H1 (cell line): Measurements from ENCODE around the gene GALNT18. TPM values are rescaled to one million over a fixed set of nuclear protein-coding genes. Genes with fewer than 3 reads are reported as not detected.

Experiments
- CTCF ChIA-PET: fragments of 300-600 bp; sonication (Branson Sonifier 250); formaldehyde crosslinking; loops from one replicate; lab custom pipeline; 2021; ENCODE audit not compliant: partially characterized antibody; lab: Charles Lee
- POLR2A ChIA-PET: fragments of 300-600 bp; sonication (Branson Sonifier 250); formaldehyde crosslinking; loops from one replicate; lab custom pipeline; 2021; ENCODE audit warnings: inconsistent platforms; ENCODE audit not compliant: partially characterized antibody; lab: Charles Lee
- DNase-seq, 2 experiments: peaks; one replicate each; pipeline versions ENCODE4 v3.0.0 to v3.0.0-alpha.2; 2010 to 2022; ENCODE audit warnings: low spot score in 2 of 2, low read depth in 1 of 2, mixed read lengths in 1 of 2
- FAIRE-seq: peaks from 2 replicates; lab custom pipeline; 2011; peaks lifted over from hg19 to GRCh38; lab: Jason Lieb, UNC
- H2AFZ ChIP-seq: 2 replicates; pipeline ENCODE4 v1.8.1; 2012; ENCODE audit warnings: low read length, inconsistent platforms
- H2AK5ac ChIP-seq: 2 replicates; pipeline ENCODE4 v1.6.1; 2013; ENCODE audit warnings: low read depth, low read length
- H2BK120ac ChIP-seq: replicated peaks from 2 replicates; pipeline ENCODE3; 2013; ENCODE audit warnings: low read depth, low read length, inconsistent platforms
- H2BK12ac ChIP-seq: 2 replicates; pipeline ENCODE4 v1.6.1; 2013; ENCODE audit warnings: low read depth, low read length
- H2BK15ac ChIP-seq: 2 replicates; pipeline ENCODE4 v1.6.1; 2013; ENCODE audit warnings: low read length
- H2BK20ac ChIP-seq: 2 replicates; pipeline ENCODE4 v1.6.1; 2013; ENCODE audit warnings: low read length
- H2BK5ac ChIP-seq: 2 replicates; pipeline ENCODE4 v1.6.1; 2013; ENCODE audit warnings: low read depth, low read length
- H3K14ac ChIP-seq: 2 replicates; pipeline ENCODE4 v1.6.1; 2013; ENCODE audit warnings: inconsistent platforms; ENCODE audit not compliant: insufficient read length
- H3K18ac ChIP-seq: 2 replicates; pipeline ENCODE4 v1.6.1; 2013; ENCODE audit warnings: low read length; ENCODE audit errors: extremely low read depth
- H3K23ac ChIP-seq: 2 replicates; pipeline ENCODE4 v1.6.1; 2013; ENCODE audit warnings: inconsistent platforms; ENCODE audit not compliant: insufficient read length
- H3K23me2 ChIP-seq: 2 replicates; pipeline ENCODE4 v1.6.1; 2013; ENCODE audit warnings: low read depth, low read length
- H3K27ac ChIP-seq: 2 replicates; pipeline ENCODE4 v1.6.1; 2011; ENCODE audit warnings: low read depth, low read length, inconsistent platforms
- H3K27me3 ChIP-seq, 4 experiments: replicated peaks in 1 of 4; 1 replicate in 1 of 4; 2 replicates in 3 of 4; pipeline versions ENCODE4 v1.6.1 to v1.8.1; 2011 to 2013; ENCODE audit warnings: low read length in 3 of 4, mild to moderate bottlenecking in 3 of 4, inconsistent platforms in 2 of 4, mixed read lengths in 2 of 4, moderate library complexity in 1 of 4; ENCODE audit not compliant: control insufficient read depth in 3 of 4, insufficient read depth in 3 of 4; ENCODE audit errors: extremely low read depth in 1 of 4
- H3K36me3 ChIP-seq, 4 experiments: 2 replicates each; pipeline versions ENCODE4 v1.6.1 to v1.8.1; 2011 to 2013; ENCODE audit warnings: mild to moderate bottlenecking in 4 of 4, low read length in 3 of 4, moderate library complexity in 2 of 4, control low read depth in 1 of 4, inconsistent platforms in 1 of 4; ENCODE audit not compliant: insufficient read depth in 4 of 4, control insufficient read depth in 2 of 4
- H3K4ac ChIP-seq: replicated peaks from 2 replicates; pipeline ENCODE3; 2013; ENCODE audit warnings: low read length, low read depth, mixed read lengths, inconsistent platforms; ENCODE audit not compliant: insufficient read length
- H3K4me1 ChIP-seq, 4 experiments: replicated peaks in 1 of 4; 1 replicate in 1 of 4; 2 replicates in 3 of 4; pipeline versions ENCODE4 v1.6.1 to v1.8.1; 2011 to 2013; ENCODE audit warnings: low read length in 3 of 4, inconsistent platforms in 2 of 4, mixed read lengths in 1 of 4; ENCODE audit not compliant: insufficient read depth in 4 of 4, control insufficient read depth in 3 of 4
- H3K4me2 ChIP-seq, 2 experiments: 2 replicates each; pipeline versions ENCODE4 v1.6.1 to v1.8.1; 2011 to 2013; ENCODE audit warnings: low read depth in 2 of 2, low read length in 2 of 2, control low read depth in 1 of 2, inconsistent platforms in 1 of 2, mild to moderate bottlenecking in 1 of 2; ENCODE audit not compliant: insufficient read depth in 1 of 2
- H3K4me3 ChIP-seq, 4 experiments: fragments of 200-600, 300-600 bp in 1 of 4; sonication (generic), shearing (Covaris generic), sonication (Bioruptor Twin) in 1 of 4; 2 replicates each; pipeline versions ENCODE4 v1.5.1 to v1.8.1; 2011 to 2016; ENCODE audit warnings: low read length in 4 of 4, low read depth in 3 of 4, control low read depth in 2 of 4, inconsistent platforms in 2 of 4, mild to moderate bottlenecking in 2 of 4, mixed read lengths in 1 of 4, moderate library complexity in 1 of 4; ENCODE audit not compliant: insufficient read depth in 2 of 4; ENCODE audit errors: extremely low read depth in 1 of 4
- H3K56ac ChIP-seq: replicated peaks from 2 replicates; pipeline ENCODE3; 2013; ENCODE audit warnings: low read depth, mild to moderate bottlenecking, mixed read lengths, low read length, inconsistent platforms; ENCODE audit not compliant: insufficient read length
- H3K79me1 ChIP-seq: 2 replicates; pipeline ENCODE4 v1.6.1; 2013; ENCODE audit warnings: low read depth, low read length, control low read depth
- H3K79me2 ChIP-seq, 2 experiments: 2 replicates each; pipeline versions ENCODE4 v1.6.1 to v1.8.1; 2012 to 2013; ENCODE audit warnings: low read length in 2 of 2, mild to moderate bottlenecking in 2 of 2, inconsistent platforms in 1 of 2; ENCODE audit not compliant: insufficient read depth in 2 of 2, control insufficient read depth in 1 of 2
- H3K9ac ChIP-seq, 4 experiments: replicated peaks in 1 of 4; 1 replicate in 1 of 4; 2 replicates in 3 of 4; pipeline versions ENCODE4 v1.6.1 to v1.8.1; 2011 to 2013; ENCODE audit warnings: low read depth in 3 of 4, low read length in 3 of 4, control low read depth in 2 of 4, mild to moderate bottlenecking in 2 of 4, moderate library complexity in 2 of 4, inconsistent platforms in 1 of 4; ENCODE audit errors: extremely low read depth in 1 of 4
- H3K9me3 ChIP-seq, 2 experiments: 2 replicates each; pipeline versions ENCODE4 v1.6.1 to v1.8.1; 2012 to 2013; ENCODE audit warnings: mild to moderate bottlenecking in 2 of 2, moderate library complexity in 2 of 2, control low read depth in 1 of 2, inconsistent platforms in 1 of 2, low read depth in 1 of 2, low read length in 1 of 2, mixed read lengths in 1 of 2; ENCODE audit not compliant: insufficient read depth in 2 of 2
- H4K20me1 ChIP-seq, 2 experiments: replicated peaks in 1 of 2; 2 replicates each; pipeline versions ENCODE3 to v1.8.1; 2011 to 2013; ENCODE audit warnings: inconsistent platforms in 2 of 2, low read length in 2 of 2, mild to moderate bottlenecking in 1 of 2; ENCODE audit not compliant: insufficient read depth in 2 of 2, control insufficient read depth in 1 of 2
- H4K5ac ChIP-seq: 2 replicates; pipeline ENCODE4 v1.6.1; 2013; ENCODE audit warnings: low read length, low read depth, mixed read lengths, inconsistent platforms; ENCODE audit not compliant: insufficient read length
- H4K8ac ChIP-seq: 2 replicates; pipeline ENCODE4 v1.8.0; 2013; ENCODE audit warnings: mild to moderate bottlenecking, moderate library complexity, low read length, inconsistent platforms; ENCODE audit not compliant: insufficient read depth; ENCODE audit errors: extremely low read depth
- H4K91ac ChIP-seq: replicated peaks from 2 replicates; pipeline ENCODE3; 2013; ENCODE audit warnings: low read length, mixed read lengths, inconsistent platforms; ENCODE audit not compliant: insufficient read length
- ASH2L ChIP-seq: fragments of 200-600, 300-600 bp; sonication (generic); IDR thresholded peaks from one replicate; pipeline ENCODE4 v1.7.1; 2017; ENCODE audit warnings: low read length
- CBX8 ChIP-seq: fragments of 300-800, 300-1000 bp; sonication (generic); IDR thresholded peaks from 2 replicates; pipeline ENCODE4 v1.7.1; 2016; ENCODE audit warnings: low read depth, low read length, borderline replicate concordance
- CEBPB ChIP-seq: IDR thresholded peaks from 2 replicates; pipeline ENCODE4 v1.6.1; 2012; ENCODE audit warnings: low read depth, low read length
- CREB1 ChIP-seq: IDR thresholded peaks from 2 replicates; pipeline ENCODE4 v1.6.1; 2012; ENCODE audit warnings: inconsistent platforms
- EZH2 ChIP-seq: fragments of 200-600 bp; sonication (generic); IDR thresholded peaks from 2 replicates; pipeline ENCODE4 v1.7.1; 2012; ENCODE audit warnings: low read depth, mild to moderate bottlenecking, moderate library complexity, low read length, inconsistent platforms; ENCODE audit not compliant: severe bottlenecking
- GABPA ChIP-seq: IDR thresholded peaks from 2 replicates; pipeline ENCODE4 v1.6.1; 2011; ENCODE audit warnings: mild to moderate bottlenecking, low read length, moderate library complexity, borderline replicate concordance; ENCODE audit not compliant: insufficient read depth
- KDM5A ChIP-seq: fragments of 200-600 bp; IDR thresholded peaks from 2 replicates; pipeline ENCODE4 v1.7.1; 2012; ENCODE audit warnings: mild to moderate bottlenecking, low read length, inconsistent platforms, mixed read lengths
- RFX5 ChIP-seq: IDR thresholded peaks from 2 replicates; pipeline ENCODE4 v1.6.1; 2011; ENCODE audit warnings: low read depth, low read length, improper control_type of control experiment, borderline replicate concordance
- SIN3A ChIP-seq, 2 experiments: IDR thresholded peaks in 1 of 2; conservative IDR thresholded peaks in 1 of 2; 2 replicates each; pipeline ENCODE4 v1.6.1; 2011 to 2012; ENCODE audit warnings: low read length in 2 of 2, improper control_type of control experiment in 1 of 2, low read depth in 1 of 2, mild to moderate bottlenecking in 1 of 2
- TEAD4 ChIP-seq: IDR thresholded peaks from 2 replicates; pipeline ENCODE4 v1.6.1; 2012; ENCODE audit warnings: low read depth, low read length, inconsistent platforms, mixed read lengths
- YY1 ChIP-seq: IDR thresholded peaks from 2 replicates; pipeline ENCODE4 v1.6.1; 2011; ENCODE audit warnings: low read depth, mild to moderate bottlenecking, low read length
- ZNF274 ChIP-seq: IDR thresholded peaks from 2 replicates; pipeline ENCODE4 v1.7.0; 2012; ENCODE audit warnings: low read length, borderline replicate concordance; ENCODE audit errors: extremely low read depth
- WGBS, 2 experiments: shearing (Covaris generic) in 1 of 2; methylation state at CpG; one replicate each; pipeline versions ENCODE4 v1.1.6 to v1.1.7; 2013 to 2015; ENCODE audit warnings: low lambda C conversion rate in 2 of 2, mixed read lengths in 2 of 2, inconsistent platforms in 1 of 2, low coverage in 1 of 2, missing lambda C conversion rate in 1 of 2; ENCODE audit not compliant: insufficient replicate concordance in 2 of 2, insufficient coverage in 1 of 2, insufficient read length in 1 of 2; ENCODE audit errors: extremely low coverage in 1 of 2, missing lambda C conversion rate in 1 of 2; 5-methylcytosine and 5-hydroxymethylcytosine counted together
- polyA plus RNA-seq, 7 experiments: library from polyadenylated mRNA; depleted of rRNA in 3 of 7; stranded (reverse) in 5 of 7; unstranded in 2 of 7; fragments of >200 nt in 5 of 7; fragments of 200-250 nt in 2 of 7; gene quantifications; 1 replicate in 5 of 7; 2 replicates in 1 of 7; 4 replicates in 1 of 7; pipeline versions ENCODE4 v1.2.1 to v1.2.3, GENCODE V29; 2011 to 2013; ENCODE audit warnings: missing spikeins in 2 of 7, mixed read lengths in 2 of 7
- total RNA-seq: library from RNA; stranded (reverse); fragmentation: NEBNext Ultra II Directional; extraction: Animal tissue kit (Norgen Biotek cat#: 25700); gene quantifications from 2 replicates; pipeline ENCODE4 v1.2.1, GENCODE V29; 2021

The GALNT18 gene
- total and polyA plus RNA-seq, 2 of the 8 experiments (the other 6 are each of a cell fraction or from before 2014, with no cell fraction given): 6.0 to 9.4 TPM

- Histone ChIP-seq H3K4me3 (no peak overlapping the region), H3K18ac (no peak overlapping the region), H3K4ac (no peak overlapping the region), H3K14ac (no peak overlapping the region), H2BK5ac (no peak overlapping the region), H2AFZ (no peak overlapping the region), H2BK15ac (no peak overlapping the region), H3K56ac (no peak overlapping the region), H3K27me3 (no peaks in the 10 kb centered on the region; a peak in 1 of 7 replicates), H3K79me1 (no peaks in the 10 kb centered on the region), H3K23me2 (no peaks in the 10 kb centered on the region), H3K4me1 (peaks cover 0 to 13% (median 4%) of the 10 kb centered on the region in 4 experiments; a peak in 4 of 7 replicates), H3K23ac (no peak overlapping the region), H3K9ac (no peak overlapping the region), H3K27ac (no peak overlapping the region), H3K79me2 (no peaks in the 10 kb centered on the region), H3K4me2 (no peak overlapping the region), H4K5ac (no peak overlapping the region), H3K36me3 (no peaks in the 10 kb centered on the region), H4K91ac (no peak overlapping the region), H2BK120ac (no peak overlapping the region), H2BK12ac (no peak overlapping the region), H2BK20ac (no peak overlapping the region), H2AK5ac (no peak overlapping the region), H3K9me3 (no peaks in the 10 kb centered on the region), H4K8ac (no peak overlapping the region), H4K20me1 (no peaks in the 10 kb centered on the region)
- FAIRE-seq (peak; percentile 74), DNase-seq (peak in 1 of 2 experiments; percentile 70)
- ChIA-PET POLR2A (no interaction called here), CTCF (interaction anchor here (0.6 to 4.0 kb wide), 32 partner anchors 9 to 748 kb away, joined by 3 to 24 read pairs (median 3); no protein-coding TSS in a partner anchor)
- WGBS, 2 experiments: 82% methylated on average over 9 of the region's 9 CpGs; no CpG with 5 or more reads in 1 of the 2 experiments
- no peak for TF ChIP-seq CEBPB
- TF ChIP-seq CBX8: no peak
- TF ChIP-seq KDM5A: no peak
- TF ChIP-seq ZNF274: no peak
- TF ChIP-seq ASH2L: no peak
- TF ChIP-seq YY1: peak; percentile 70; the same call in 1 of the 2 replicates
- TF ChIP-seq TEAD4: peak; percentile 48; the same call in 1 of the 2 replicates
- TF ChIP-seq SIN3A (conservative IDR thresholded peaks at IDR 0.05 in 1 of 2, IDR thresholded peaks at IDR 0.05 in 1 of 2; ENCODE audit: low read depth in 1 of 2, low read length in 2 of 2): no peak
- TF ChIP-seq CREB1: no peak
- TF ChIP-seq EZH2: no peak
- no peak for TF ChIP-seq RFX5
- no peak for TF ChIP-seq GABPA
These were observed 221.1 kb downstream of the GALNT18 start for GRCh38 chr11:11400635-11401232.
